ENCODE data around the gene RRM2. TPM values are rescaled to one million over a fixed set of nuclear protein-coding genes. Genes with fewer than 3 reads are reported as not detected.
A peak's percentile ranks its signal among the peaks of the same experiment; 100 is the strongest.

RRM2 gene
- total RNA-seq, 6 donors from 2014 or later = 2.1 to 12.9 (median 3.2) TPM

GRCh38 chr2:10076511-10076910 lies 46.0 kb upstream of the RRM2 start:
- H3K36me3 ChIP-seq = no peaks in the 10 kb centered on the region
- H3K27me3 ChIP-seq = peaks cover 0 to 21% (median 9%) of the 10 kb centered on the region in 4 donors
- ATAC-seq (ENCODE audit: low FRiP score in 2 of 2) (no peak), DNase-seq (no peak)
- no peak overlapping the region for H3K27ac ChIP-seq
- WGBS, 2 donors = 85% methylated on average over 13 of the region's 13 CpGs
- peaks cover 16 to 31% (median 31%) of the 10 kb centered on the region in 4 donors for H3K4me1 ChIP-seq
- H3K9me3 ChIP-seq = no peaks in the 10 kb centered on the region
- no peak overlapping the region for H3K4me3 ChIP-seq
- TF ChIP-seq CTCF (IDR thresholded peaks at IDR 0.05) (no peak), EP300 (IDR thresholded peaks at IDR 0.05) (no peak), POLR2AphosphoS5 (IDR thresholded peaks at IDR 0.05) (no peak), POLR2A (IDR thresholded peaks at IDR 0.05) (no peak)

GRCh38 chr2:10076988-10077527 lies 45.5 kb upstream of the RRM2 start:
- TF ChIP-seq EP300 (IDR thresholded peaks at IDR 0.05) (no peak), POLR2AphosphoS5 (IDR thresholded peaks at IDR 0.05) (no peak), CTCF (IDR thresholded peaks at IDR 0.05) (no peak), POLR2A (IDR thresholded peaks at IDR 0.05) (no peak)
- Histone ChIP-seq H3K9me3 (no peaks in the 10 kb centered on the region), H3K4me3 (no peak overlapping the region), H3K36me3 (no peaks in the 10 kb centered on the region), H3K27me3 (peaks cover 0 to 21% (median 9%) of the 10 kb centered on the region in 4 donors), H3K27ac (no peak overlapping the region), H3K4me1 (peaks cover 16 to 31% (median 31%) of the 10 kb centered on the region in 4 donors)
- ATAC-seq (ENCODE audit: low FRiP score in 2 of 2) (no peak), DNase-seq (no peak)
- WGBS, 2 donors = 86 to 92% methylated on average over 5 of the region's 5 CpGs

- no peaks in the 10 kb centered on the region for H3K9me3 ChIP-seq
- no peaks in the 10 kb centered on the region for H3K36me3 ChIP-seq
- DNase-seq = no peak
- peaks cover 11 to 24% (median 23%) of the 10 kb centered on the region in 4 donors for H3K4me1 ChIP-seq
- no peak overlapping the region for H3K4me3 ChIP-seq
- ATAC-seq (ENCODE audit: low FRiP score in 2 of 2) = no peak
- H3K27ac ChIP-seq = no peak overlapping the region
- 86 to 96% methylated on average over 7 of the region's 7 CpGs for WGBS, 2 donors
- peaks cover 0 to 21% (median 9%) of the 10 kb centered on the region in 4 donors for H3K27me3 ChIP-seq
- TF ChIP-seq POLR2AphosphoS5 (IDR thresholded peaks at IDR 0.05) (no peak), CTCF (IDR thresholded peaks at IDR 0.05) (no peak), EP300 (IDR thresholded peaks at IDR 0.05) (no peak), POLR2A (IDR thresholded peaks at IDR 0.05) (no peak)
Measured at GRCh38 chr2:10078001-10078400, 44.5 kb upstream of the RRM2 start.

GRCh38 chr2:10078704-10079265 lies 43.8 kb upstream of the RRM2 start:
- TF ChIP-seq POLR2A (IDR thresholded peaks at IDR 0.05) = no peak
- no peak for TF ChIP-seq POLR2AphosphoS5 (IDR thresholded peaks at IDR 0.05)
- DNase-seq = no peak
- no peaks in the 10 kb centered on the region for H3K9me3 ChIP-seq
- no peaks in the 10 kb centered on the region for H3K36me3 ChIP-seq
- WGBS, 2 donors = 29 to 33% methylated on average over 11 to 12 of the region's 12 CpGs
- peak; percentile 30 to 56 for ATAC-seq (ENCODE audit: low FRiP score in 2 of 2)
- peak overlapping the region in 2 of 4 donors; percentile 64 to 84 for H3K27ac ChIP-seq
- peaks cover 11 to 24% (median 23%) of the 10 kb centered on the region in 4 donors for H3K4me1 ChIP-seq
- peak overlapping the region; percentile 15 to 57 (median 52) for H3K4me3 ChIP-seq
- peaks cover 0 to 21% (median 10%) of the 10 kb centered on the region in 4 donors for H3K27me3 ChIP-seq

GRCh38 chr2:10079266-10079869 lies 43.2 kb upstream of the RRM2 start:
- Histone ChIP-seq H3K36me3 (no peaks in the 10 kb centered on the region), H3K27me3 (peaks cover 0 to 21% (median 10%) of the 10 kb centered on the region in 4 donors), H3K27ac (peak overlapping the region in 3 of 4 donors; percentile 30 to 84 (median 64)), H3K4me3 (peak overlapping the region; percentile 15 to 57 (median 52)), H3K4me1 (peaks cover 11 to 24% (median 23%) of the 10 kb centered on the region in 4 donors), H3K9me3 (no peaks in the 10 kb centered on the region)
- ATAC-seq (ENCODE audit: low FRiP score in 2 of 2) (peak in 1 of 2 donors; percentile 72), DNase-seq (peak in 1 of 2 donors; percentile 88)
- TF ChIP-seq EP300 (IDR thresholded peaks at IDR 0.05) = no peak
- no peak for TF ChIP-seq CTCF (IDR thresholded peaks at IDR 0.05)
- no peak for TF ChIP-seq POLR2A (IDR thresholded peaks at IDR 0.05)
- no peak for TF ChIP-seq POLR2AphosphoS5 (IDR thresholded peaks at IDR 0.05)
- 1 to 4% methylated on average over 19 of the region's 53 CpGs for WGBS, 2 donors

Measured in upper lobe of left lung (tissue), 6 donors.